ENCODE data around the gene LIN7B. TPM values are rescaled to one million over a fixed set of nuclear protein-coding genes. Genes with fewer than 3 reads are reported as not detected.

Gene LIN7B
- total RNA-seq, 4 donors from 2014 or later, result 15.7 to 24.9 (median 19.6) TPM

DNA sequence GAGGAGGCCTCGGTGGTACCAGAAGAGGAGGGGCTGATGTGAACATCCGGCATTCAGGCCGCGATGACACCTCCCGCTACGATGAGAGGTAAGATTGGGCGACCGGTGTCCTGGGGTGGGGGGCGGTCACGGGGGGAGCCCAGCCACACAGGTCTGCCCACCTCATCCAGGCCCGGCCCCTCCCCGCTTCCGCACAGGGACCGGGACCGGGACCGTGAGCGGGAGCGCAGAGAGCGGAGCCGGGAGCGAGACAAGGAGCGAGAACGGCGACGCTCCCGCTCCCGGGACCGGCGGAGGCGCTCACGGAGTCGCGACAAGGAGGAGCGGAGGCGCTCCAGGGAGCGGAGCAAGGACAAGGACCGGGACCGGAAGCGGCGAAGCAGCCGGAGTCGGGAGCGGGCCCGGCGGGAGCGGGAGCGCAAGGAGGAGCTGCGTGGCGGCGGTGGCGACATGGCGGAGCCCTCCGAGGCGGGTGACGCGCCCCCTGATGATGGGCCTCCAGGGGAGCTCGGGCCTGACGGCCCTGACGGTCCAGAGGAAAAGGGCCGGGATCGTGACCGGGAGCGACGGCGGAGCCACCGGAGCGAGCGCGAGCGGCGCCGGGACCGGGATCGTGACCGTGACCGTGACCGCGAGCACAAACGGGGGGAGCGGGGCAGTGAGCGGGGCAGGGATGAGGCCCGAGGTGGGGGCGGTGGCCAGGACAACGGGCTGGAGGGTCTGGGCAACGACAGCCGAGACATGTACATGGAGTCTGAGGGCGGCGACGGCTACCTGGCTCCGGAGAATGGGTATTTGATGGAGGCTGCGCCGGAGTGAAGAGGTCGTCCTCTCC lies 6.3 kb upstream of the LIN7B start:
- H3K9me3 ChIP-seq, result no peaks in the 10 kb centered on the region
- no peak overlapping the region for H3K27ac ChIP-seq
- TF ChIP-seq POLR2A (IDR thresholded peaks at IDR 0.05), result no peak
- TF ChIP-seq, protein P1, sequence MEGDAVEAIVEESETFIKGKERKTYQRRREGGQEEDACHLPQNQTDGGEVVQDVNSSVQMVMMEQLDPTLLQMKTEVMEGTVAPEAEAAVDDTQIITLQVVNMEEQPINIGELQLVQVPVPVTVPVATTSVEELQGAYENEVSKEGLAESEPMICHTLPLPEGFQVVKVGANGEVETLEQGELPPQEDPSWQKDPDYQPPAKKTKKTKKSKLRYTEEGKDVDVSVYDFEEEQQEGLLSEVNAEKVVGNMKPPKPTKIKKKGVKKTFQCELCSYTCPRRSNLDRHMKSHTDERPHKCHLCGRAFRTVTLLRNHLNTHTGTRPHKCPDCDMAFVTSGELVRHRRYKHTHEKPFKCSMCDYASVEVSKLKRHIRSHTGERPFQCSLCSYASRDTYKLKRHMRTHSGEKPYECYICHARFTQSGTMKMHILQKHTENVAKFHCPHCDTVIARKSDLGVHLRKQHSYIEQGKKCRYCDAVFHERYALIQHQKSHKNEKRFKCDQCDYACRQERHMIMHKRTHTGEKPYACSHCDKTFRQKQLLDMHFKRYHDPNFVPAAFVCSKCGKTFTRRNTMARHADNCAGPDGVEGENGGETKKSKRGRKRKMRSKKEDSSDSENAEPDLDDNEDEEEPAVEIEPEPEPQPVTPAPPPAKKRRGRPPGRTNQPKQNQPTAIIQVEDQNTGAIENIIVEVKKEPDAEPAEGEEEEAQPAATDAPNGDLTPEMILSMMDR (IDR thresholded peaks at IDR 0.05), result no peak
- TF ChIP-seq EP300 (IDR thresholded peaks at IDR 0.05), result no peak
- H3K4me3 ChIP-seq, result no peak overlapping the region
- H3K27me3 ChIP-seq, result no peaks in the 10 kb centered on the region
- H3K36me3 ChIP-seq, result peaks cover 0 to 65% (median 22%) of the 10 kb centered on the region in 3 donors
- 95 to 96% methylated on average over 93 of the region's 93 CpGs for WGBS, 2 donors
- H3K4me1 ChIP-seq, result peaks cover 0 to 14% (median 0%) of the 10 kb centered on the region in 4 donors
- no peak for DNase-seq (ENCODE audit: low spot score in 2 of 2)

DNA sequence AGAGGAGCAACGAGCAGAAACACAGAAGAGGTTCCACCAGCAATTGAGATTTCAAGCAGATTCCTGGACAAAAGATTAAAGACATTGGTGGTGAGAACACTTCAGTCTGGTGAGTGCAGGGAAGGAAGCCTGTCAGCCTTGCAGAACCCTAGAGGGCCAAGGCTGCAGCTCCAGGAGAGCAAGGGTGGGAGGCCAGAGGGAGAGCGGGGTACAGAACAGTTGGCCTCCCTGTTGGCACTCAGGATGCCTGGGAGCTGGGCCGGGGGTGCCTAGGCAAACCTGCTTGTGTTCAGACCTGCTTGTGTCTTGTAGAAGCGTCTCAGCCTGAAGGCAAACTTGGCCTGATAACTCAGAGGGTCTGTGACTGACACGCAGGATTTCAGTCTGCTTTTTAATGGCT lies 5.1 kb upstream of the LIN7B start:
- Histone ChIP-seq H3K4me1 (peaks cover 0 to 23% (median 6%) of the 10 kb centered on the region in 4 donors), H3K4me3 (no peak overlapping the region), H3K36me3 (peaks cover 0 to 53% (median 20%) of the 10 kb centered on the region in 3 donors), H3K27me3 (no peaks in the 10 kb centered on the region), H3K9me3 (no peaks in the 10 kb centered on the region), H3K27ac (no peak overlapping the region)
- TF ChIP-seq, protein P1 (IDR thresholded peaks at IDR 0.05), result no peak
- TF ChIP-seq POLR2A (IDR thresholded peaks at IDR 0.05) (no peak), EP300 (IDR thresholded peaks at IDR 0.05) (no peak)
- 78 to 83% methylated on average over 5 of the region's 5 CpGs for WGBS, 2 donors
- no peak for DNase-seq (ENCODE audit: low spot score in 2 of 2)

DNA sequence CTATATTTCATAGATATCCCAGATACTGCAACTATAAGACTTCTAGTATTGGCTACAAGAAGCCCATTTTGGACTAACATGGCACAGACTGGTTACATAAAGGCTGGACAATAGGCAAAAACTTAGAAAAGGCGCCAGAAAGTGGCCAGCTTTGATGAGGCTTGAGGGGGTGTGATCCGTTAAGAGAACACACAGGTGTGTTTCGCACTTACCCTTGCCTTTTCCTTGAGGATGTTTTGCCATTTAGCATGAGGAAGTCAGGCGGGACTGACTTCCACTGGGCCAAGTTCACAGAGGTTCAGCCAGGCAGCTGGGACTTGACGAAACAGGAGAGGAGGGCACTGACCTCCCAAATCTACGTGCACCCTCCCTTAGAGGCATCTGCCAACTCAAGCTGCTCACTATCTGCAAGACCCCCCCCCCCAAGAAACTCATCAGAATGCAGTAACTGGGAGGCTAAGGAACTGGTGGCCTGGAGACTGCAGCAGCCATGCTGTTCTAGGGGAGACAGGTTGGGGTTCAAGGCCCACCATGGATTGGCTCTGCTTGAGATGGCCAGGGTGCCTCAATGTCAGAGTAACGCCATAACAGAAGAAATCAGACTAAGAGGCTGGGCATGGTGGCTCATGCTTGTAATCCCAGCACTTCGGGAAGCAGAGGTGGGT lies 4.5 kb upstream of the LIN7B start:
- peaks cover 0 to 46% (median 14%) of the 10 kb centered on the region in 3 donors for H3K36me3 ChIP-seq
- no peak for DNase-seq (ENCODE audit: low spot score in 2 of 2)
- H3K27ac ChIP-seq, result peak overlapping the region in 1 of 4 donors; percentile 36
- peaks cover 0 to 24% (median 6%) of the 10 kb centered on the region in 4 donors for H3K4me1 ChIP-seq
- TF ChIP-seq, protein P1 (IDR thresholded peaks at IDR 0.05), result no peak
- TF ChIP-seq POLR2A (IDR thresholded peaks at IDR 0.05) (no peak), EP300 (IDR thresholded peaks at IDR 0.05) (no peak)
- H3K4me3 ChIP-seq, result no peak overlapping the region
- WGBS, 2 donors, result 79 to 84% methylated on average over 8 of the region's 8 CpGs
- no peaks in the 10 kb centered on the region for H3K27me3 ChIP-seq
- no peaks in the 10 kb centered on the region for H3K9me3 ChIP-seq

DNA sequence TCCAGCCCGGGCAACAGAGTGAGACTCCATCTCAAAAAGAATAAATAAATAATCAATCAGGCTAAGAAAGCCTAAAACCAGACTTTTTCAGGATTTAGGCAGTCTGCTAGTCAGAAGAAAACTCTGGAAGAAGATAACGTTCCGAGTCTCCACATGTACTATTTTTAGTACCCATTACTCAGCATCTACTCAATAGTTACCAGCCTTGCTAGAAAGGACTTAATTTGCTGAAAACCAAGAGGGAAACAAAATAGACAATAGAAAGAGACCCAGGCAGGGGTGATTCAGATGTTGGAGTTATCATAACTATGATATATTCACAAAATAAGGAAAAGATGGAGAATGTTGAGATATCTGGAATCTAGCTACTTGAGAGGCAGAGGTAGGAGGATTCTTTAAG lies 3.6 kb upstream of the LIN7B start:
- Histone ChIP-seq H3K27me3 (no peaks in the 10 kb centered on the region), H3K4me3 (no peak overlapping the region), H3K9me3 (no peaks in the 10 kb centered on the region), H3K27ac (peak overlapping the region in 1 of 4 donors; percentile 36), H3K4me1 (peaks cover 0 to 29% (median 6%) of the 10 kb centered on the region in 4 donors), H3K36me3 (peaks cover 0 to 38% (median 9%) of the 10 kb centered on the region in 3 donors)
- TF ChIP-seq POLR2A (IDR thresholded peaks at IDR 0.05) (no peak), EP300 (IDR thresholded peaks at IDR 0.05) (no peak)
- TF ChIP-seq, protein P1 (IDR thresholded peaks at IDR 0.05), result no peak
- WGBS, 2 donors, result 30 to 40% methylated on average over 3 of the region's 3 CpGs
- no peak for DNase-seq (ENCODE audit: low spot score in 2 of 2)

Data from tibial nerve (tissue), 4 donors.